Measurements from ENCODE around the gene PITHD1. TPM values are rescaled to one million over a fixed set of nuclear protein-coding genes. Genes with fewer than 3 reads are reported as not detected.

PITHD1 gene
- total RNA-seq, 4 donors from 2014 or later = 77.0 to 115 (median 85.7) TPM

- WGBS, 2 donors = 85 to 88% methylated on average over 5 of the region's 5 CpGs
- TF ChIP-seq CTCF (IDR thresholded peaks at IDR 0.05) (no peak), POLR2A (IDR thresholded peaks at IDR 0.05) (no peak)
- H3K4me3 ChIP-seq (ENCODE audit: low read depth, poor library complexity, severe bottlenecking) = no peak overlapping the region
- intact Hi-C loops (cut with DNase I; ENCODE audit: low total_unique reads) = no loop called here
- DNase-seq (ENCODE audit: low spot score in 2 of 2) = no peak
Observed at GRCh38 chr1:23803674-23804073, 25.5 kb downstream of the PITHD1 start.

- intact Hi-C loops (cut with DNase I; ENCODE audit: low total_unique reads) = no loop called here
- DNase-seq (ENCODE audit: low spot score in 2 of 2) = no peak
- 83 to 84% methylated on average over 7 of the region's 7 CpGs for WGBS, 2 donors
- H3K4me3 ChIP-seq (ENCODE audit: low read depth, poor library complexity, severe bottlenecking) = no peak overlapping the region
- TF ChIP-seq CTCF (IDR thresholded peaks at IDR 0.05) (no peak), POLR2A (IDR thresholded peaks at IDR 0.05) (no peak)
Observed at GRCh38 chr1:23804183-23804835, 26.1 kb downstream of the PITHD1 start.

- TF ChIP-seq CTCF (IDR thresholded peaks at IDR 0.05) (no peak), POLR2A (IDR thresholded peaks at IDR 0.05) (no peak)
- intact Hi-C loops (cut with DNase I; ENCODE audit: low total_unique reads) = no loop called here
- 93 to 98% methylated on average over 2 of the region's 2 CpGs for WGBS, 2 donors
- H3K4me3 ChIP-seq (ENCODE audit: low read depth, poor library complexity, severe bottlenecking) = no peak overlapping the region
- DNase-seq (ENCODE audit: low spot score in 2 of 2) = no peak
Observed at GRCh38 chr1:23805025-23805424, 26.8 kb downstream of the PITHD1 start.

GRCh38 chr1:23806280-23806679 lies 28.1 kb downstream of the PITHD1 start:
- TF ChIP-seq CTCF (IDR thresholded peaks at IDR 0.05) = no peak
- no peak for TF ChIP-seq POLR2A (IDR thresholded peaks at IDR 0.05)
- intact Hi-C loops (cut with DNase I; ENCODE audit: low total_unique reads) = no loop called here
- no peak for DNase-seq (ENCODE audit: low spot score in 2 of 2)
- 73 to 75% methylated on average over 6 of the region's 6 CpGs for WGBS, 2 donors
- H3K4me3 ChIP-seq (ENCODE audit: low read depth, poor library complexity, severe bottlenecking) = no peak overlapping the region

- no peak overlapping the region for H3K4me3 ChIP-seq (ENCODE audit: low read depth, poor library complexity, severe bottlenecking)
- intact Hi-C loops (cut with DNase I; ENCODE audit: low total_unique reads) = no loop called here
- 65 to 78% methylated on average over 3 of the region's 3 CpGs for WGBS, 2 donors
- no peak for TF ChIP-seq CTCF (IDR thresholded peaks at IDR 0.05)
- TF ChIP-seq POLR2A (IDR thresholded peaks at IDR 0.05) = no peak
- no peak for DNase-seq (ENCODE audit: low spot score in 2 of 2)
Observed at GRCh38 chr1:23807453-23807852, 29.2 kb downstream of the PITHD1 start.

GRCh38 chr1:23809751-23810171 lies 31.5 kb downstream of the PITHD1 start:
- no peak for TF ChIP-seq POLR2A (IDR thresholded peaks at IDR 0.05)
- TF ChIP-seq CTCF (IDR thresholded peaks at IDR 0.05) = no peak
- no peak for DNase-seq (ENCODE audit: low spot score in 2 of 2)
- WGBS, 2 donors = 34 to 41% methylated on average over 6 of the region's 6 CpGs
- H3K4me3 ChIP-seq (ENCODE audit: low read depth, poor library complexity, severe bottlenecking) = no peak overlapping the region
- intact Hi-C loops (cut with DNase I; ENCODE audit: low total_unique reads) = no loop called here

All from lower leg skin (tissue), 4 donors.